ENCODE measurements around the gene NCAM1.

GRCh38 chr11:113293936-113294335, 332.7 kb downstream of the NCAM1 start:
- TF ChIP-seq CTCF (conservative IDR thresholded peaks at IDR 0.05; ENCODE audit: low read depth in 2 of 2) (no peak), POLR2AphosphoS5 (IDR thresholded peaks at IDR 0.05; ENCODE audit: low read depth) (no peak), EZH2 (IDR thresholded peaks at IDR 0.05; ENCODE audit: low read depth, unreplicated experiment) (no peak), CREB1 (CRISPR knock-in tag; IDR thresholded peaks at IDR 0.05; ENCODE audit: low read depth) (no peak), EZH2phosphoT487 (IDR thresholded peaks at IDR 0.05; ENCODE audit: unreplicated experiment) (no peak), REST (IDR thresholded peaks at IDR 0.05; ENCODE audit: unreplicated experiment) (no peak), ETS1 (IDR thresholded peaks at IDR 0.05) (no peak), ZNF462 (CRISPR knock-in tag; IDR thresholded peaks at IDR 0.05) (no peak), ZNF331 (CRISPR knock-in tag; IDR thresholded peaks at IDR 0.05; ENCODE audit: low read depth) (no peak)
